Measurements from ENCODE around the gene FHOD3.

Gene FHOD3

GRCh38 chr18:36744261-36744876 is 446.9 kb downstream of the FHOD3 start:
- Histone ChIP-seq H3K4me1 (ENCODE audit: control insufficient read depth, insufficient read depth, low read length, poor library complexity, severe bottlenecking) (no peaks in the 10 kb centered on the region), H3K9me3 (ENCODE audit: control insufficient read depth, low read length) (no peaks in the 10 kb centered on the region), H3K27ac (ENCODE audit: insufficient read depth, low read length, poor library complexity, severe bottlenecking) (no peak overlapping the region), H3K4me3 (ENCODE audit: insufficient read depth, low read depth, low read length, poor library complexity, severe bottlenecking) (no peak overlapping the region), H3K27me3 (replicated peaks; ENCODE audit: control insufficient read depth, insufficient read depth, low read length, poor library complexity, severe bottlenecking) (no peaks in the 10 kb centered on the region), H3K36me3 (ENCODE audit: control insufficient read depth, insufficient read depth, low read length) (no peaks in the 10 kb centered on the region)
- DNase-seq, result no peak

- Histone ChIP-seq H3K4me1 (ENCODE audit: control insufficient read depth, insufficient read depth, low read length, poor library complexity, severe bottlenecking) (no peaks in the 10 kb centered on the region), H3K9me3 (ENCODE audit: control insufficient read depth, low read length) (no peaks in the 10 kb centered on the region), H3K27ac (ENCODE audit: insufficient read depth, low read length, poor library complexity, severe bottlenecking) (no peak overlapping the region), H3K4me3 (ENCODE audit: insufficient read depth, low read depth, low read length, poor library complexity, severe bottlenecking) (no peak overlapping the region), H3K27me3 (replicated peaks; ENCODE audit: control insufficient read depth, insufficient read depth, low read length, poor library complexity, severe bottlenecking) (no peaks in the 10 kb centered on the region), H3K36me3 (ENCODE audit: control insufficient read depth, insufficient read depth, low read length) (no peaks in the 10 kb centered on the region)
- no peak for DNase-seq
Measured at GRCh38 chr18:36745219-36745975, 447.9 kb downstream of the FHOD3 start.

DNA sequence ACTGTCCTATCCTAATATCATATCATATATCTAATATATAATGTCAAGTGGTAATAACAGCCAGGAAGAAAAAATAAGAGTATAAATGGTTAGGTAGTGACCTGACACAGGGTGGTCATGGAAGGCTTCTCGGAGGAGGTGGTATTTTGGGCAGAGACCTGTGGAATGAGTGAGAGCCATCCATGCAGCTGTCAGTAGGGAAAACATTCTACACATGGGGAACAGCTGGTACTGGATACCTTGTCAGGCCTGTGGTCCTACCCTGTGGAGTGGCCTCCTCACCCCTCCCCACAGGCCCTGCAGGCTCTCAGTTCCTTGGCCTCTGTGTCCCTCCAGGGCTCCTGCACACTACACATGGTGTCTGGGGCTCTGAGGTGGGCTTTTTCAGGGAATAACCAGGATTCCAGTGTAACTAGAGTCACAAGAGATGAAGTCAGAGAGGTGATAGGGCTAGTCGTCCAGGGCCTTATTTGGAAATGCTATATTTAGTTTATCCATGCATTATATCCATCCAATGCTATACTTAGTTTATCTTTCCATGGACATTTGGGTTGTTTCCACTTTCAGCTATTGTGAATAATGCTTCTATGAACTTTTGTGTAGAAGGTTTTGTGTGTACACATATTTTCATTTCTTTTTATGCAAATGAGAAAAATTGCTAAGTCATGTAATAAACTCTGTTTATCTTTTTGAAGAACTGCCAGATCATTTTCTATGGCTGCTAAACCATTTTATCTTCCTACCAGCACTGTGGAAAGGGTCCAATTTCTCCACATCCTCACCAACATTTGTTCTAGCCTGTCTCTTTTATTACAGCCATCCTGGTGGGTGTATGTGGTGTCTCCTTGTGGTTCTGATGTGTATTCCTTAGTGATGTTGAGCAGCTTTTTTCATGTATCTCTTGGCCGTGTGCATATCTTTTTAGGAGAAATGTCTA is 455.7 kb downstream of the FHOD3 start:
- Histone ChIP-seq H3K27ac (ENCODE audit: insufficient read depth, low read length, poor library complexity, severe bottlenecking) (no peak overlapping the region), H3K9me3 (ENCODE audit: control insufficient read depth, low read length) (no peaks in the 10 kb centered on the region), H3K36me3 (ENCODE audit: control insufficient read depth, insufficient read depth, low read length) (no peaks in the 10 kb centered on the region), H3K27me3 (replicated peaks; ENCODE audit: control insufficient read depth, insufficient read depth, low read length, poor library complexity, severe bottlenecking) (no peaks in the 10 kb centered on the region), H3K4me1 (ENCODE audit: control insufficient read depth, insufficient read depth, low read length, poor library complexity, severe bottlenecking) (no peaks in the 10 kb centered on the region), H3K4me3 (ENCODE audit: insufficient read depth, low read depth, low read length, poor library complexity, severe bottlenecking) (no peak overlapping the region)
- DNase-seq, result no peak

DNA sequence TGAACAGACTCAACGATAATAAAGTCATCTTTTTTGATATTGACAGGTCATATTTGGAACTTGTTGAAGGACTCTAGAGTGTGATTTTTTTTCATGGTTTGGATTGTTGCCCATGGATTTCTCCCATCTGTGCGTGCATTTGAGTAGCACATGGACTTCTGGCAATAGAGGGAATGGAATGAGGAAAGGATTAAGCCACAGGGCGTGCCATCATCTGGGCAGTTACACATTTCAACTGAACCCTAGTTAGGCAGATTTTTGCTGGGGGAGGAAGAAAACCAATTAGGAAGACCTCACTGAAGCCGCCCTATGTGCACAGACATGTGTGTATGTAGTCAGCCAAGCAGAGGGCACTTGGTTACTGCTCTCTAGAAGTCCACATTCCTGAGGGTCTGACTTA is 458.7 kb downstream of the FHOD3 start:
- Histone ChIP-seq H3K27me3 (replicated peaks; ENCODE audit: control insufficient read depth, insufficient read depth, low read length, poor library complexity, severe bottlenecking) (no peaks in the 10 kb centered on the region), H3K36me3 (ENCODE audit: control insufficient read depth, insufficient read depth, low read length) (no peaks in the 10 kb centered on the region), H3K4me3 (ENCODE audit: insufficient read depth, low read depth, low read length, poor library complexity, severe bottlenecking) (no peak overlapping the region), H3K27ac (ENCODE audit: insufficient read depth, low read length, poor library complexity, severe bottlenecking) (no peak overlapping the region), H3K4me1 (ENCODE audit: control insufficient read depth, insufficient read depth, low read length, poor library complexity, severe bottlenecking) (no peaks in the 10 kb centered on the region), H3K9me3 (ENCODE audit: control insufficient read depth, low read length) (no peaks in the 10 kb centered on the region)
- no peak for DNase-seq

GRCh38 chr18:36757081-36757480 is 459.6 kb downstream of the FHOD3 start:
- Histone ChIP-seq H3K9me3 (ENCODE audit: control insufficient read depth, low read length) (no peaks in the 10 kb centered on the region), H3K36me3 (ENCODE audit: control insufficient read depth, insufficient read depth, low read length) (no peaks in the 10 kb centered on the region), H3K27me3 (replicated peaks; ENCODE audit: control insufficient read depth, insufficient read depth, low read length, poor library complexity, severe bottlenecking) (no peaks in the 10 kb centered on the region), H3K27ac (ENCODE audit: insufficient read depth, low read length, poor library complexity, severe bottlenecking) (no peak overlapping the region), H3K4me3 (ENCODE audit: insufficient read depth, low read depth, low read length, poor library complexity, severe bottlenecking) (no peak overlapping the region), H3K4me1 (ENCODE audit: control insufficient read depth, insufficient read depth, low read length, poor library complexity, severe bottlenecking) (no peaks in the 10 kb centered on the region)
- DNase-seq, result no peak

GRCh38 chr18:36757991-36758390 is 460.5 kb downstream of the FHOD3 start:
- Histone ChIP-seq H3K36me3 (ENCODE audit: control insufficient read depth, insufficient read depth, low read length) (no peaks in the 10 kb centered on the region), H3K9me3 (ENCODE audit: control insufficient read depth, low read length) (no peaks in the 10 kb centered on the region), H3K27ac (ENCODE audit: insufficient read depth, low read length, poor library complexity, severe bottlenecking) (no peak overlapping the region), H3K27me3 (replicated peaks; ENCODE audit: control insufficient read depth, insufficient read depth, low read length, poor library complexity, severe bottlenecking) (no peaks in the 10 kb centered on the region), H3K4me3 (ENCODE audit: insufficient read depth, low read depth, low read length, poor library complexity, severe bottlenecking) (no peak overlapping the region), H3K4me1 (ENCODE audit: control insufficient read depth, insufficient read depth, low read length, poor library complexity, severe bottlenecking) (no peaks in the 10 kb centered on the region)
- no peak for DNase-seq

GRCh38 chr18:36758623-36759022 is 461.1 kb downstream of the FHOD3 start:
- no peak overlapping the region for H3K4me3 ChIP-seq (ENCODE audit: insufficient read depth, low read depth, low read length, poor library complexity, severe bottlenecking)
- no peaks in the 10 kb centered on the region for H3K9me3 ChIP-seq (ENCODE audit: control insufficient read depth, low read length)
- H3K27ac ChIP-seq (ENCODE audit: insufficient read depth, low read length, poor library complexity, severe bottlenecking), result no peak overlapping the region
- no peaks in the 10 kb centered on the region for H3K36me3 ChIP-seq (ENCODE audit: control insufficient read depth, insufficient read depth, low read length)
- DNase-seq, result no peak
- H3K4me1 ChIP-seq (ENCODE audit: control insufficient read depth, insufficient read depth, low read length, poor library complexity, severe bottlenecking), result no peaks in the 10 kb centered on the region
- no peaks in the 10 kb centered on the region for H3K27me3 ChIP-seq (replicated peaks; ENCODE audit: control insufficient read depth, insufficient read depth, low read length, poor library complexity, severe bottlenecking)

GRCh38 chr18:36759167-36759776 is 461.8 kb downstream of the FHOD3 start:
- H3K36me3 ChIP-seq (ENCODE audit: control insufficient read depth, insufficient read depth, low read length), result no peaks in the 10 kb centered on the region
- no peak for DNase-seq
- no peak overlapping the region for H3K4me3 ChIP-seq (ENCODE audit: insufficient read depth, low read depth, low read length, poor library complexity, severe bottlenecking)
- H3K27ac ChIP-seq (ENCODE audit: insufficient read depth, low read length, poor library complexity, severe bottlenecking), result no peak overlapping the region
- no peaks in the 10 kb centered on the region for H3K9me3 ChIP-seq (ENCODE audit: control insufficient read depth, low read length)
- H3K4me1 ChIP-seq (ENCODE audit: control insufficient read depth, insufficient read depth, low read length, poor library complexity, severe bottlenecking), result no peaks in the 10 kb centered on the region
- H3K27me3 ChIP-seq (replicated peaks; ENCODE audit: control insufficient read depth, insufficient read depth, low read length, poor library complexity, severe bottlenecking), result no peaks in the 10 kb centered on the region

GRCh38 chr18:36760598-36760997 is 463.1 kb downstream of the FHOD3 start:
- Histone ChIP-seq H3K4me1 (ENCODE audit: control insufficient read depth, insufficient read depth, low read length, poor library complexity, severe bottlenecking) (no peaks in the 10 kb centered on the region), H3K4me3 (ENCODE audit: insufficient read depth, low read depth, low read length, poor library complexity, severe bottlenecking) (no peak overlapping the region), H3K27me3 (replicated peaks; ENCODE audit: control insufficient read depth, insufficient read depth, low read length, poor library complexity, severe bottlenecking) (no peaks in the 10 kb centered on the region), H3K36me3 (ENCODE audit: control insufficient read depth, insufficient read depth, low read length) (no peaks in the 10 kb centered on the region), H3K27ac (ENCODE audit: insufficient read depth, low read length, poor library complexity, severe bottlenecking) (no peak overlapping the region), H3K9me3 (ENCODE audit: control insufficient read depth, low read length) (no peaks in the 10 kb centered on the region)
- DNase-seq, result no peak
